Psoas muscle (tissue), 8 donors: Measurements from ENCODE around the gene NFE2. TPM values are rescaled to one million over a fixed set of nuclear protein-coding genes. Genes with fewer than 3 reads are reported as not detected.

Experiments used
- ATAC-seq, 4 donors: fragments of 200-7000 bp; cut with Tn5 transposase; one replicate each; pipeline ENCODE4 v1.9.1; 2020; ENCODE audit warnings: moderate library complexity in 3 of 4, mild to moderate bottlenecking in 2 of 4
- DNase-seq, 2 donors: peaks; one replicate each; pipeline ENCODE4 v3.0.0-alpha.2; 2020
- H3K27ac ChIP-seq: fragments of 200-600 bp; one replicate; pipeline ENCODE4 v1.8.0; 2022
- H3K27me3 ChIP-seq, 3 donors: fragments of 200-600 bp in 1 of 3; one replicate each; pipeline versions ENCODE4 v1.6.1 to v1.8.0; 2013 to 2022; ENCODE audit warnings: low read length in 2 of 3, mild to moderate bottlenecking in 2 of 3, moderate library complexity in 1 of 3; ENCODE audit not compliant: insufficient read depth in 3 of 3
- H3K36me3 ChIP-seq, 2 donors: fragments of 200-600 bp in 1 of 2; one replicate each; pipeline versions ENCODE4 v1.6.1 to v1.8.0; 2013 to 2022; ENCODE audit warnings: low read depth in 1 of 2, mild to moderate bottlenecking in 1 of 2, moderate library complexity in 1 of 2; ENCODE audit not compliant: insufficient read depth in 1 of 2
- H3K4me1 ChIP-seq: fragments of 200-600 bp; one replicate; pipeline ENCODE4 v1.8.0; 2022
- H3K4me3 ChIP-seq: fragments of 200-600 bp; one replicate; pipeline ENCODE4 v1.8.0; 2022; ENCODE audit warnings: mild to moderate bottlenecking
- H3K9me3 ChIP-seq: fragments of 200-600 bp; one replicate; pipeline ENCODE4 v1.8.0; 2022
- CTCF ChIP-seq: fragments of 200-600 bp; IDR thresholded peaks from one replicate; pipeline ENCODE4 v1.8.0; 2022; ENCODE audit warnings: antibody characterized with exemption
- WGBS, 3 donors: extraction: QIAGEN DNeasy Blood & Tissue Kit; methylation state at CpG; one replicate each; pipeline versions ENCODE4 v1.1.6 to v1.1.7; 2013; 5-methylcytosine and 5-hydroxymethylcytosine counted together
- intact Hi-C, 2 donors: fragments of 100-400 bp; cut with DNase I; formaldehyde crosslinking; loops; one replicate each; pipeline versions ENCODE4 v1.11.0 to v1.14.2; 2022
- polyA plus RNA-seq, 3 donors: library from polyadenylated mRNA; stranded (reverse); fragments of 200-250 nt; gene quantifications; one replicate each; pipeline ENCODE4 v1.2.3, GENCODE V29; 2013
- total RNA-seq, 4 donors: library from RNA; stranded (reverse); fragmentation: NEBNext Ultra II Directional in 2 of 4; extraction: Animal tissue kit (Norgen Biotek cat#: 25700) in 2 of 4; gene quantifications; one replicate each; pipeline versions ENCODE4 v1.2.1 to v1.2.4, GENCODE V29; 2021 to 2023
- donor health status: healthy with polysubstance abuse.
- donor health status: DM: no; HTN: no; CAD: no; lungs with moderate emphysema.
- donor health status: Bipolar disorder and iron deficiency.
- donor health status: healthy.
- donor health status: DM: yes; HTN: yes; CAD: no.
- donor health status: DM: no; HTN: no; CAD: no.
- donor health status: DM: no; HTN: no; CAD: no.
- donor health status: DM: yes; HTN: yes; CAD: no.

The NFE2 gene
- total and polyA plus RNA-seq, 7 donors, result 0.10 to 1.6 (median 0.30) TPM

- DNase-seq (no peak), ATAC-seq (no peak)
- H3K4me1 ChIP-seq, result peaks cover 35% of the 10 kb centered on the region
- no peaks in the 10 kb centered on the region for H3K27me3 ChIP-seq
- intact Hi-C loops, result loop anchor here in 1 of 2 donors (5.0 kb wide), 1 partner anchor 274 kb away; the partner anchor contains the start of gene HOXC9
- WGBS, 3 donors, result 91 to 93% (median 92%) methylated on average over 3 of the region's 3 CpGs
- peaks cover 0 to 2% of the 10 kb centered on the region in 2 donors for H3K36me3 ChIP-seq
- no peaks in the 10 kb centered on the region for H3K9me3 ChIP-seq
- no peak for TF ChIP-seq CTCF
- H3K27ac ChIP-seq, result no peak overlapping the region
- no peak overlapping the region for H3K4me3 ChIP-seq
These were observed 24.4 kb downstream of the NFE2 start for GRCh38 chr12:54276368-54276767.

GRCh38 chr12:54273981-54274380, 26.8 kb downstream of the NFE2 start:
- Histone ChIP-seq H3K27me3 (no peaks in the 10 kb centered on the region), H3K36me3 (no peaks in the 10 kb centered on the region), H3K9me3 (no peaks in the 10 kb centered on the region), H3K27ac (peak overlapping the region; percentile 39), H3K4me1 (peaks cover 35% of the 10 kb centered on the region), H3K4me3 (no peak overlapping the region)
- WGBS, 3 donors, result 21 to 36% (median 25%) methylated on average over 2 of the region's 2 CpGs
- no peak for TF ChIP-seq CTCF
- DNase-seq (no peak), ATAC-seq (peak; percentile 77 to 88 (median 79))
- intact Hi-C loops, result loop anchor here in 1 of 2 donors (5.0 kb wide), 1 partner anchor 52 kb away; no protein-coding TSS in a partner anchor

- 66 to 83% (median 71%) methylated on average over 1 of the region's 1 CpG for WGBS, 3 donors
- no peak for DNase-seq
- TF ChIP-seq CTCF, result no peak
- intact Hi-C loops, result loop anchor here in 1 of 2 donors (5.0 kb wide), 1 partner anchor 50 kb away; no protein-coding TSS in a partner anchor
- no peaks in the 10 kb centered on the region for H3K9me3 ChIP-seq
- no peak for ATAC-seq
- no peaks in the 10 kb centered on the region for H3K36me3 ChIP-seq
- no peak overlapping the region for H3K27ac ChIP-seq
- H3K4me3 ChIP-seq, result no peak overlapping the region
- H3K4me1 ChIP-seq, result peaks cover 18% of the 10 kb centered on the region
- no peaks in the 10 kb centered on the region for H3K27me3 ChIP-seq
These were observed 28.6 kb downstream of the NFE2 start for GRCh38 chr12:54272214-54272613.

- Histone ChIP-seq H3K36me3 (no peaks in the 10 kb centered on the region), H3K27ac (no peak overlapping the region), H3K4me3 (no peak overlapping the region), H3K27me3 (no peaks in the 10 kb centered on the region), H3K4me1 (peaks cover 17% of the 10 kb centered on the region), H3K9me3 (no peaks in the 10 kb centered on the region)
- no peak for DNase-seq
- no peak for TF ChIP-seq CTCF
- 92 to 100% (median 95%) methylated on average over 2 of the region's 2 CpGs for WGBS, 3 donors
- no peak for ATAC-seq
- intact Hi-C loops, result loop anchor here in 1 of 2 donors (5.0 kb wide), 1 partner anchor 48 kb away; no protein-coding TSS in a partner anchor
These were observed 30.5 kb downstream of the NFE2 start for GRCh38 chr12:54270345-54270744.

DNA sequence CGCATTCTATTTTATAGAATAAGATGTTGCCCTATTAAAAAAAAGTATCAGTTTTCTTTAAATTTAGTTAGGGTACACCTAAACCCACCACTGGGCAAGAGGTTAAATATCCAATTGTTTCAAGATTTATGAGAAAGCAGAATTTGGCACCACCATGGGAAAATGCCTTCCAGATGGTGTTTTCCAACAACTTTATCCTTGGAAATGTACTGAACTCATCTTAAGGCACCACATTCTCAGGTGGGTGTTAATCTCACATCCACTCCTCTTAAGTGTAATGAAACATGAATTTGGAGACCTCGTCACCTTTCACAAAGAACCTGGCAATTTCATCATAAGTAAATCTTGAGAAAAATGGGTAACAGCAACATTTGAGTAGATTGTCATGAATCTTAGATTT, 34.0 kb downstream of the NFE2 start:
- intact Hi-C loops, result no loop called here
- Histone ChIP-seq H3K4me1 (peaks cover 6% of the 10 kb centered on the region), H3K9me3 (no peaks in the 10 kb centered on the region), H3K27ac (no peak overlapping the region), H3K4me3 (no peak overlapping the region), H3K36me3 (no peaks in the 10 kb centered on the region), H3K27me3 (no peaks in the 10 kb centered on the region)
- DNase-seq (no peak), ATAC-seq (no peak)
- no peak for TF ChIP-seq CTCF
- 91 to 98% (median 96%) methylated on average over 2 of the region's 2 CpGs for WGBS, 3 donors
